H1 (cell line): Measurements from ENCODE around the gene YIF1A. TPM values are rescaled to one million over a fixed set of nuclear protein-coding genes. Genes with fewer than 3 reads are reported as not detected.

ENCODE experiments used
- CTCF ChIA-PET: fragments of 300-600 bp; sonication (Branson Sonifier 250); formaldehyde crosslinking; loops from one replicate; lab custom pipeline; 2021; ENCODE audit not compliant: partially characterized antibody; lab: Charles Lee
- POLR2A ChIA-PET: fragments of 300-600 bp; sonication (Branson Sonifier 250); formaldehyde crosslinking; loops from one replicate; lab custom pipeline; 2021; ENCODE audit warnings: inconsistent platforms; ENCODE audit not compliant: partially characterized antibody; lab: Charles Lee
- DNase-seq, 2 experiments: peaks; one replicate each; pipeline versions ENCODE4 v3.0.0 to v3.0.0-alpha.2; 2010 to 2022; ENCODE audit warnings: low spot score in 2 of 2, low read depth in 1 of 2, mixed read lengths in 1 of 2
- FAIRE-seq: peaks from 2 replicates; lab custom pipeline; 2011; peaks lifted over from hg19 to GRCh38; lab: Jason Lieb, UNC
- H2AFZ ChIP-seq: 2 replicates; pipeline ENCODE4 v1.8.1; 2012; ENCODE audit warnings: low read length, inconsistent platforms
- H2AK5ac ChIP-seq: 2 replicates; pipeline ENCODE4 v1.6.1; 2013; ENCODE audit warnings: low read depth, low read length
- H2BK120ac ChIP-seq: replicated peaks from 2 replicates; pipeline ENCODE3; 2013; ENCODE audit warnings: low read depth, low read length, inconsistent platforms
- H2BK12ac ChIP-seq: 2 replicates; pipeline ENCODE4 v1.6.1; 2013; ENCODE audit warnings: low read depth, low read length
- H2BK15ac ChIP-seq: 2 replicates; pipeline ENCODE4 v1.6.1; 2013; ENCODE audit warnings: low read length
- H2BK20ac ChIP-seq: 2 replicates; pipeline ENCODE4 v1.6.1; 2013; ENCODE audit warnings: low read length
- H2BK5ac ChIP-seq: 2 replicates; pipeline ENCODE4 v1.6.1; 2013; ENCODE audit warnings: low read depth, low read length
- H3K14ac ChIP-seq: 2 replicates; pipeline ENCODE4 v1.6.1; 2013; ENCODE audit warnings: inconsistent platforms; ENCODE audit not compliant: insufficient read length
- H3K18ac ChIP-seq: 2 replicates; pipeline ENCODE4 v1.6.1; 2013; ENCODE audit warnings: low read length; ENCODE audit errors: extremely low read depth
- H3K23ac ChIP-seq: 2 replicates; pipeline ENCODE4 v1.6.1; 2013; ENCODE audit warnings: inconsistent platforms; ENCODE audit not compliant: insufficient read length
- H3K23me2 ChIP-seq: 2 replicates; pipeline ENCODE4 v1.6.1; 2013; ENCODE audit warnings: low read depth, low read length
- H3K27ac ChIP-seq: 2 replicates; pipeline ENCODE4 v1.6.1; 2011; ENCODE audit warnings: low read depth, low read length, inconsistent platforms
- H3K27me3 ChIP-seq, 4 experiments: replicated peaks in 1 of 4; 1 replicate in 1 of 4; 2 replicates in 3 of 4; pipeline versions ENCODE4 v1.6.1 to v1.8.1; 2011 to 2013; ENCODE audit warnings: low read length in 3 of 4, mild to moderate bottlenecking in 3 of 4, inconsistent platforms in 2 of 4, mixed read lengths in 2 of 4, moderate library complexity in 1 of 4; ENCODE audit not compliant: control insufficient read depth in 3 of 4, insufficient read depth in 3 of 4; ENCODE audit errors: extremely low read depth in 1 of 4
- H3K36me3 ChIP-seq, 4 experiments: 2 replicates each; pipeline versions ENCODE4 v1.6.1 to v1.8.1; 2011 to 2013; ENCODE audit warnings: mild to moderate bottlenecking in 4 of 4, low read length in 3 of 4, moderate library complexity in 2 of 4, control low read depth in 1 of 4, inconsistent platforms in 1 of 4; ENCODE audit not compliant: insufficient read depth in 4 of 4, control insufficient read depth in 2 of 4
- H3K4ac ChIP-seq: replicated peaks from 2 replicates; pipeline ENCODE3; 2013; ENCODE audit warnings: low read length, low read depth, mixed read lengths, inconsistent platforms; ENCODE audit not compliant: insufficient read length
- H3K4me1 ChIP-seq, 4 experiments: replicated peaks in 1 of 4; 1 replicate in 1 of 4; 2 replicates in 3 of 4; pipeline versions ENCODE4 v1.6.1 to v1.8.1; 2011 to 2013; ENCODE audit warnings: low read length in 3 of 4, inconsistent platforms in 2 of 4, mixed read lengths in 1 of 4; ENCODE audit not compliant: insufficient read depth in 4 of 4, control insufficient read depth in 3 of 4
- H3K4me2 ChIP-seq, 2 experiments: 2 replicates each; pipeline versions ENCODE4 v1.6.1 to v1.8.1; 2011 to 2013; ENCODE audit warnings: low read depth in 2 of 2, low read length in 2 of 2, control low read depth in 1 of 2, inconsistent platforms in 1 of 2, mild to moderate bottlenecking in 1 of 2; ENCODE audit not compliant: insufficient read depth in 1 of 2
- H3K4me3 ChIP-seq, 4 experiments: fragments of 200-600, 300-600 bp in 1 of 4; sonication (generic), shearing (Covaris generic), sonication (Bioruptor Twin) in 1 of 4; 2 replicates each; pipeline versions ENCODE4 v1.5.1 to v1.8.1; 2011 to 2016; ENCODE audit warnings: low read length in 4 of 4, low read depth in 3 of 4, control low read depth in 2 of 4, inconsistent platforms in 2 of 4, mild to moderate bottlenecking in 2 of 4, mixed read lengths in 1 of 4, moderate library complexity in 1 of 4; ENCODE audit not compliant: insufficient read depth in 2 of 4; ENCODE audit errors: extremely low read depth in 1 of 4
- H3K56ac ChIP-seq: replicated peaks from 2 replicates; pipeline ENCODE3; 2013; ENCODE audit warnings: low read depth, mild to moderate bottlenecking, mixed read lengths, low read length, inconsistent platforms; ENCODE audit not compliant: insufficient read length
- H3K79me1 ChIP-seq: 2 replicates; pipeline ENCODE4 v1.6.1; 2013; ENCODE audit warnings: low read depth, low read length, control low read depth
- H3K79me2 ChIP-seq, 2 experiments: 2 replicates each; pipeline versions ENCODE4 v1.6.1 to v1.8.1; 2012 to 2013; ENCODE audit warnings: low read length in 2 of 2, mild to moderate bottlenecking in 2 of 2, inconsistent platforms in 1 of 2; ENCODE audit not compliant: insufficient read depth in 2 of 2, control insufficient read depth in 1 of 2
- H3K9ac ChIP-seq, 4 experiments: replicated peaks in 1 of 4; 1 replicate in 1 of 4; 2 replicates in 3 of 4; pipeline versions ENCODE4 v1.6.1 to v1.8.1; 2011 to 2013; ENCODE audit warnings: low read depth in 3 of 4, low read length in 3 of 4, control low read depth in 2 of 4, mild to moderate bottlenecking in 2 of 4, moderate library complexity in 2 of 4, inconsistent platforms in 1 of 4; ENCODE audit errors: extremely low read depth in 1 of 4
- H3K9me3 ChIP-seq, 2 experiments: 2 replicates each; pipeline versions ENCODE4 v1.6.1 to v1.8.1; 2012 to 2013; ENCODE audit warnings: mild to moderate bottlenecking in 2 of 2, moderate library complexity in 2 of 2, control low read depth in 1 of 2, inconsistent platforms in 1 of 2, low read depth in 1 of 2, low read length in 1 of 2, mixed read lengths in 1 of 2; ENCODE audit not compliant: insufficient read depth in 2 of 2
- H4K20me1 ChIP-seq, 2 experiments: replicated peaks in 1 of 2; 2 replicates each; pipeline versions ENCODE3 to v1.8.1; 2011 to 2013; ENCODE audit warnings: inconsistent platforms in 2 of 2, low read length in 2 of 2, mild to moderate bottlenecking in 1 of 2; ENCODE audit not compliant: insufficient read depth in 2 of 2, control insufficient read depth in 1 of 2
- H4K5ac ChIP-seq: 2 replicates; pipeline ENCODE4 v1.6.1; 2013; ENCODE audit warnings: low read length, low read depth, mixed read lengths, inconsistent platforms; ENCODE audit not compliant: insufficient read length
- H4K8ac ChIP-seq: 2 replicates; pipeline ENCODE4 v1.8.0; 2013; ENCODE audit warnings: mild to moderate bottlenecking, moderate library complexity, low read length, inconsistent platforms; ENCODE audit not compliant: insufficient read depth; ENCODE audit errors: extremely low read depth
- H4K91ac ChIP-seq: replicated peaks from 2 replicates; pipeline ENCODE3; 2013; ENCODE audit warnings: low read length, mixed read lengths, inconsistent platforms; ENCODE audit not compliant: insufficient read length
- CBX5 ChIP-seq: fragments of 300-800, 300-1000 bp; sonication (generic); IDR thresholded peaks from 2 replicates; pipeline ENCODE4 v1.7.1; 2016; ENCODE audit warnings: antibody characterized with exemption, low read length, low read depth
- CHD2 ChIP-seq: IDR thresholded peaks from 2 replicates; pipeline ENCODE4 v1.6.1; 2012; ENCODE audit warnings: low read length, improper control_type of control experiment
- GTF2F1 ChIP-seq: IDR thresholded peaks from 2 replicates; pipeline ENCODE4 v1.6.1; 2012; ENCODE audit warnings: low read depth, low read length, improper control_type of control experiment, borderline replicate concordance
- KDM1A ChIP-seq: fragments of 200-600, 300-600 bp; sonication (generic); IDR thresholded peaks from 2 replicates; pipeline ENCODE4 v1.7.1; 2016; ENCODE audit warnings: mild to moderate bottlenecking, low read length, borderline replicate concordance
- KDM4A ChIP-seq: IDR thresholded peaks from one replicate; pipeline ENCODE4 v1.7.1; 2012; ENCODE audit warnings: low read depth, mild to moderate bottlenecking, moderate library complexity, low read length, inconsistent platforms; ENCODE audit not compliant: severe bottlenecking
- MAFK ChIP-seq: IDR thresholded peaks from 2 replicates; pipeline ENCODE4 v1.6.1; 2012; ENCODE audit warnings: low read depth, mild to moderate bottlenecking, improper control_type of control experiment, low read length
- NRF1 ChIP-seq: IDR thresholded peaks from 2 replicates; pipeline ENCODE4 v1.6.1; 2011; ENCODE audit warnings: mild to moderate bottlenecking, low read depth, low read length, improper control_type of control experiment
- POLR2A ChIP-seq, 2 experiments: IDR thresholded peaks; 1 replicate in 1 of 2; 2 replicates in 1 of 2; pipeline ENCODE4 v1.6.1; 2011; ENCODE audit warnings: low read depth in 2 of 2, low read length in 2 of 2, mild to moderate bottlenecking in 2 of 2; ENCODE audit errors: control extremely low read depth in 1 of 2
- SP4 ChIP-seq: IDR thresholded peaks from 2 replicates; pipeline ENCODE4 v1.6.1; 2012; ENCODE audit warnings: low read length, inconsistent platforms
- USF2 ChIP-seq: IDR thresholded peaks from 2 replicates; pipeline ENCODE4 v1.6.1; 2011; ENCODE audit warnings: low read length, improper control_type of control experiment
- WGBS, 2 experiments: shearing (Covaris generic) in 1 of 2; methylation state at CpG; one replicate each; pipeline versions ENCODE4 v1.1.6 to v1.1.7; 2013 to 2015; ENCODE audit warnings: low lambda C conversion rate in 2 of 2, mixed read lengths in 2 of 2, inconsistent platforms in 1 of 2, low coverage in 1 of 2, missing lambda C conversion rate in 1 of 2; ENCODE audit not compliant: insufficient replicate concordance in 2 of 2, insufficient coverage in 1 of 2, insufficient read length in 1 of 2; ENCODE audit errors: extremely low coverage in 1 of 2, missing lambda C conversion rate in 1 of 2; 5-methylcytosine and 5-hydroxymethylcytosine counted together
- polyA plus RNA-seq, 7 experiments: library from polyadenylated mRNA; depleted of rRNA in 3 of 7; stranded (reverse) in 5 of 7; unstranded in 2 of 7; fragments of >200 nt in 5 of 7; fragments of 200-250 nt in 2 of 7; gene quantifications; 1 replicate in 5 of 7; 2 replicates in 1 of 7; 4 replicates in 1 of 7; pipeline versions ENCODE4 v1.2.1 to v1.2.3, GENCODE V29; 2011 to 2013; ENCODE audit warnings: missing spikeins in 2 of 7, mixed read lengths in 2 of 7
- total RNA-seq: library from RNA; stranded (reverse); fragmentation: NEBNext Ultra II Directional; extraction: Animal tissue kit (Norgen Biotek cat#: 25700); gene quantifications from 2 replicates; pipeline ENCODE4 v1.2.1, GENCODE V29; 2021

YIF1A gene
- total and polyA plus RNA-seq, 2 of the 8 experiments (the other 6 are each of a cell fraction or from before 2014, with no cell fraction given), result 70.1 to 178 TPM

DNA sequence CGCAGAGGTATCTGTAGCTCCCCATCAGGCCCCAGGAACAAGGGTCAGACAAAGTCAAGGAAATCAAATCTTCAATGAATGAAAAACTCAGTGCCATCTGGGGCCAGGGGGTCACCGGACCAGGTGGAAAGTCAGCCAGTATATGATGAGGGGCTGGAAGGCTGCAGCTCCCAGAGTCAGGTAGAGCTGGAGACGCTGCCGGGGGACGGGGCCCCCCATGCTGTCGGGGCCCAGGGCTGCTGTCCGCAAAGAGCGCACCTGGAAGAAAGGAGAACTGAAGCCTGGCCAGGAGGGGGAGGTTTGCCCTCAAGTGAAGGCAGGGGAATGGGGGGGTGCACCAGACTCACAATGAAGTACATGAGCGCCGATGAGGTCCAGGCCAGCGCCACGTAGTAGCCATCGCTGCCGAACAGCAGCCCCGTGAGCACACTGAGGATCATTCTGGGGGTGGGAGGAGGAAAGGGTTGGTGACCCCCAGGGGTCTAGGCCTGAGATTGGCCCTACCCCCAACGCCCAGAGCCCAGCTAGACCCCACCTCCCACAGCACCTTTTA is 4.3 kb downstream of the YIF1A start:
- WGBS, 2 experiments, result 93% methylated on average over 15 of the region's 16 CpGs; no CpG with 5 or more reads in 1 of the 2 experiments
- no peak overlapping the region for H2BK120ac ChIP-seq
- H3K4me2 ChIP-seq, result no peak overlapping the region
- H3K9me3 ChIP-seq, result no peaks in the 10 kb centered on the region
- no peak overlapping the region for H3K14ac ChIP-seq
- H3K36me3 ChIP-seq, result peaks cover 0 to 2% (median 0%) of the 10 kb centered on the region in 4 experiments; a peak in 1 of 8 replicates
- no peak overlapping the region for H2BK20ac ChIP-seq
- no peak overlapping the region for H4K91ac ChIP-seq
- DNase-seq, result no peak
- peaks cover 9 to 28% of the 10 kb centered on the region in 2 experiments for H4K20me1 ChIP-seq
- no peak overlapping the region for H4K8ac ChIP-seq
- ChIA-PET POLR2A (interaction anchor here (0.8 to 7.9 kb wide), 7 partner anchors 12 to 84 kb away, joined by 3 to 125 read pairs (median 3); partner anchors contain the start of genes B4GAT1, BRMS1 and RAB1B), CTCF (interaction anchor here (0.7 to 5.2 kb wide), 14 partner anchors 14 to 154 kb away, joined by 3 to 48 read pairs (median 4); partner anchors contain the start of genes MRPL11, RAB1B and RIN1)
- FAIRE-seq, result no peak
- no peak overlapping the region for H4K5ac ChIP-seq
- H2BK12ac ChIP-seq, result no peak overlapping the region
- H2AK5ac ChIP-seq, result no peak overlapping the region
- no peak overlapping the region for H3K27ac ChIP-seq
- no peak overlapping the region for H2AFZ ChIP-seq
- peaks cover 4% of the 10 kb centered on the region; the same call in 1 of the 2 replicates for H3K23me2 ChIP-seq
- H3K4me1 ChIP-seq, result peaks cover 0 to 18% (median 11%) of the 10 kb centered on the region in 4 experiments; a peak in 5 of 7 replicates
- peaks cover 5% of the 10 kb centered on the region for H3K79me1 ChIP-seq
- H3K27me3 ChIP-seq, result peaks cover 0 to 2% (median 0%) of the 10 kb centered on the region in 4 experiments; a peak in 2 of 7 replicates
- no peak overlapping the region for H3K56ac ChIP-seq
- no peak overlapping the region for H3K18ac ChIP-seq
- H3K9ac ChIP-seq, result no peak overlapping the region
- no peak overlapping the region for H2BK15ac ChIP-seq
- H3K79me2 ChIP-seq, result peaks cover 0 to 9% of the 10 kb centered on the region in 2 experiments; a peak in 1 of 4 replicates
- no peak overlapping the region for H2BK5ac ChIP-seq
- no peak overlapping the region for H3K23ac ChIP-seq
- no peak overlapping the region for H3K4ac ChIP-seq
- H3K4me3 ChIP-seq, result no peak overlapping the region
- no peak for TF ChIP-seq MAFK
- TF ChIP-seq USF2, result no peak
- TF ChIP-seq CHD2, result no peak
- no peak for TF ChIP-seq SP4
- no peak for TF ChIP-seq NRF1
- TF ChIP-seq CBX5, result no peak
- no peak for TF ChIP-seq KDM4A
- TF ChIP-seq POLR2A (IDR thresholded peaks at IDR 0.05; ENCODE audit: control extremely low read depth in 1 of 2, low read depth in 2 of 2, low read length in 2 of 2), result no peak
- TF ChIP-seq KDM1A, result no peak
- no peak for TF ChIP-seq GTF2F1
